GM18870 (cell line): ENCODE data around the gene ZNF70.
"Not testable (repeated sequence)": the region's sequence is repeated elsewhere in the genome, so short reads cannot be mapped to it uniquely, and the experiment has no call there.

ENCODE experiments used
- ATAC-seq: cut with Tn5 transposase; IDR thresholded peaks from one replicate; pipeline ENCODE4 v1.9.1; 2021; ENCODE audit warnings: moderate library complexity; ENCODE audit not compliant: unreplicated experiment

The ZNF70 gene

DNA sequence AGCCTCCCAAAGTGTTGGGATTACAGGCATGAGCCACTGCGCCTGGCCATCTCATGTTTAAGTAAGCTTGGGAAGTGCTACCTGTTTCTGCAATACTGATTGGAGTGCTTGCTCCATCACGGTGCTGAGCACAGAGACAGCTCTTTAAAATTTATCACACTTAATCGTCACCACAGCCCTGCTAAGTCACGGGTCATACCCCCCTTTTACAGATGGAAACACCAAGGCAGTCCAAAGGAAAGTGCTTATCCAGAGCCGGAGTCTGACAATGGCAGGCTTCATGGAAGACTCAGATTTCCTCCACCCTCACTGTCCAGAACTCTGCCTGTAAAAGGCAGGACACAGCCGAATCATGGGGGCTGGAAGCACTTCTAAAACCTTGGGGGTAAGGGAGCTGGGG lies 9.1 kb upstream of the ZNF70 start:
- no peak for ATAC-seq

DNA sequence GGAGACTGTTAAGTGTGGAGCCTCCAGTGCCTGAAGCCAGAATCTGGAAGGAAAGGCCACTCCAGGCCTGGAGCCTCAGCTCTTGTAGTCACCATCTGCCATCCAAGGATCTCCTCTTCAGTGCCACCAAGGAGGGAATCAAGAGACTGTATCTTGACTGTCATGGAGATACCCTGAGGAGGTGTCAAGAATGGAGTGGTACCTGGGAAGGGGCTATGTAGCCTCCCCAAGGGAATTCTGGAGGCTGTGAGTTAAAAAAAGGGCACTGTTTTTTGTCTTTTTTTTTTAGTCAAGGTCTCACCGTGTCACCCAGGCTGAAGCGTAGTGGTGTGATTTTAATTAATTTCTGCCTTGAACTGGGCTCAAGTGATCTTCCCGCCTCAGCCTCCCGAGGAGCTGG lies 8.7 kb upstream of the ZNF70 start:
- no peak for ATAC-seq

DNA sequence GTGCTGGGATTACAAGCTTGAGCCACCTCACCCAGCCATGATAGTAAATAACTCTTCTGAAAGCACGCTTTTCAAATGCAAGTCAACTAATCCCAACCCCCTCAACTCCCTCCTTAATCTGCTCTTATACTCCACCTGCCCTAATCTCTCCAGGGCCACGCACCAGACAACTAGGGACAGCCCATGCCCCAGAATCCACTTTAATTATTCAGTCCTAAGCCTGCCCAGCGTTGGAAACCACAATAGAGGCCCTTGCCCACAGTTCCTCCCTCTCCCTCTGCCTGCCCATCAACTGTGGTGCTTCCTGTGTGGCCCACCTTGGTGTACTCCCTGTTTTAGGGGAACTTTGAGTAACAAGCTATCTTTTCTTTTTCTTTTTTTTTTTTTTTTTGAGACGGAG lies 6.0 kb upstream of the ZNF70 start:
- ATAC-seq = no peak

DNA sequence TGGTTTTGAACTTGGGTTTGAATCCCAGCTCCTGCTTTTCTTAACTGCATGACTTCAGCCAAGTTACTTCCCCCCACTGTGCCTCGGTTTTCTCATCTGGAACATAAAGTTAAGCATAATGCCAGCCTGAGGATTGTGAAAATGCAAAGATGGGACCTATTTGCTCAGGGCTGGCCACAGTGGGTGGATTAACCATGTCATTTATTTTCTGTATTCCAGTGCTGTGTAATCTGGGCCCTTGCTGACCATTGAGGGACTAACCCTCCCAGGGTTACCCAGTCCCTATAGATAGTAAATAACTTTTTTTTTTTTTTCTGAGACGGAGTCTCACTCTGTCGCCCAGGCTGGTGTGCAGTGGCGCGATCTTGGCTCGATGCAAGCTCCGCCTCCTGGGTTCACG lies 4.8 kb upstream of the ZNF70 start:
- ATAC-seq = no peak

DNA sequence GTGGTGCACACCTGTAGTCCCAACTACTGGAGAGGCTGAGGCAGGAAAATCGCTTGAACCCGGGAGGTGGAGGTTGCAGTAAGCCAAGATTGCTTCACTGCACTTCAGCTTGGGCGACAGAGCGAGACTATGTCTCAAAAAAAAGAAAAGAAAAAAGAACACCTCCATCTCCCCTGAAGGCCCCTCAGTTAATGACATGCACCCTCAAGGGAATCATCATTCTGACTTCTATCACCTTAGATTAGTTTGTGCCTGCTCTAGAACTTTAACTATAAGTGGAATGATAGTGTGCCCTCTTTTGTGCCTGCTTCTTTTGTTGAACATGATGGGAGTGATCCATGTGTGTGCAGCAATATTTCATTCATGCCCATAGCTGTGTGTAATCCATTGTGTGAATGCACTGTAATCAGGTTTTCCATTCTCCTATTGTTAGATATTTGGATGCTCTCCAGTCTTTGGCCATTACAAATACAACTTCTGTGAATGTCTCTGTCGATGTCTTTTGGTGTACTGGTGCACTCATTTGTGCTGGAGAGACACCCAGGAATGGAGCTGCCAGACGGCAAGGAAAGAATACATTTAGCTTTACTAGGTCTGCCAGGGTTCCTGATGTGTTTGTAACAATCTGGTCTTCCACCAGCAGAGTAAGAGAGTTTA lies 4.2 kb upstream of the ZNF70 start:
- ATAC-seq = no peak

DNA sequence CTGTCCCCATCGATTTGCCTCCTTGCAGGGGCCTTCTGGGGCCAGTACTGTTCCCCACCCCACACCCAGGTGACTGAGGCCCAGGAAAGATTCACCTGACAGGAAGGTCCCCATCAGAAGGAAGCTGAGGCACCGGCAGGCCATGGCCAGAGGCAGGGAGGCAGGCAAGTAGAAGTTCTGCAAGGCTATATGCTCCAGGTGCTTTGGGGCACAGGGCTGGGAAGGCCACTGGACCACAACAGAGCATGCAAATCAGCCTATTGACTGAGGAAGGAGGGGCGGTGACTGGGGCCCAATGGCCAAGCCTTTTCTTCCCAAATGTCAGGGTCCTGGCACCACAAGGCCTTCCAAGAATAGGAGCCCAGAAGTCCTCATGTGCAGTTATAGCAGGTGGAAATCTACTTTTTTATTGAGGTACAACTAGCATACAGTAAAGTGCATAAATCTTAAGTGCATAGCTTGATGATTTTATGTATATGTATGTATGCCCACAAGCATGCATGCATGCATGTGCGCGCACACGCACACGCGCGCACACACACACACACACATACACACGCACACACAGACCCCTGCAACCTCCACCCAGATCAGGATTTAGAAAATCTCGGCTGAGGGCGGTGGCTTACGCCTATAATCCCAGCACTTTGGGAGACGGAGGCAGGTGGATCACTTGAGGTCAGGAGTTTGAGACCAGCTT lies 3.5 kb upstream of the ZNF70 start, which contains the start of gene VPREB3:
VPREB3 (minus strand) TSS at position 206 of the 700 bp plus-strand sequence; CDS start at position 144, 62 bp downstream.
- no peak for ATAC-seq

DNA sequence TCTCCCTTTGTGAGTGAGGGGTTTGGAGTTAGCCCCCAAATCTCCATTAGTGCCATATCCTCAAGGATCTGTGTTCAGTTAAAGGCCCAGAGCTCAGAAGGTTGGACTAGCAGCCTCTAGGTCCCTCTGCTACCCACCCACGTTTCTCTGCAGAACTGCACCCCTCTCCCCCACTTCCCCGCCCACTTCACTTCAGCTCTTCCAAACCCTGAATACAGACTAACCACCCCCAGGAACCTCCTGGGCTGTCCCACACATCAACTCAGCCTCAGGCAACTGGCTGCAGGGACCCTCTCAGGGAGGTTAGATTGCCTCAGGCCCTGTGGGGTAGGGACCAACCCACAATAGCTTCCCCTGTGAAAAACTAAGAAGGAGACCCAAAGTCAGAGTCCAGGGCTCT lies 2.5 kb upstream of the ZNF70 start:
- ATAC-seq = no peak

DNA sequence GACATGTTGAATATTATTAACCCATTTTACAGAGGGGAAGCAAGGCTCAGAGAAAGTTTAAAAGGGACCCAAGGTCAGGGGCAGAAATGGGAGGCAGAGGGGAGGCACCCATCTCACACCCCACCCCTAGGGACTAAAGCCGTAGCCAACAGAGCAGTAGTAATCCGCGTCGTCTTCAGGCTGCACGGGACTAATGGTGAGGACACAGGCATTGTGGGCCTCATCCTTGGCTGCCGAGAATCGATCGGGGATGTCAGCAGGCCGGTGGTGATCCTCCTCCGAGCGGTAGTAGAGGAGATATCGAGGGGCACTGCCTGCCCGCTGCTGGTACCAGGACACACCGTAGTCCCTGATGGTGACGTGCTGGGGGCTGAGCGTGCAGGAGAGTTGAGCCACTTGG lies 1.8 kb upstream of the ZNF70 start:
- ATAC-seq = no peak

DNA sequence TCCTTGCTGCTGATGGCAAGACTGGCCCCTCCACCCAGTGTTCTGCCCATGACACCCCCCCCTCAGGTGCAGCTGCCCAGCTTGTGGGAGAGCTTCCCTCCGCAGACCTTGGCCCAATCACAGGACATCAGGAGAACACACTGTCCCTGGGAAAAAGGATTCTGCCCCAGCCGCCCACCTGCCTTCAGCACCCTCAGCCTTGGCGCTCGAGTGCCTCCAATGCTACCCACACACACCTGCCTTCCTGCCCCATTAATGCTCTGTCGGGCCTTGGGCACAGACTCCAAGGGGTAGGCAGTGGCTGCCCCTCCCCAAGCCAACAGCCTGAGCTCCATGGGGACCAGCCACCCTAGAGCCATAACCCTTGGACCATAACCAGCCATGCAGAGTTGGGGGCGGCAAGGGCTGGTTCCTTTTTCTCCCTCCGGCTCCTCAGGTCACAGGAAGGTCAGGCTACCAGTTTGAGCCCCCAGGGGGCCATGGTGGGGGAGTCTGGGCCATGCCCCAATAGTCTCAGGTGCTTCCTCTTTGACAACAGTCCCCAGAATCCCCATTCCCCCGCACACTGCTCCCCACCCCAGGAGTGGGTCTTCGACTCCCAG lies 1.3 kb upstream of the ZNF70 start:
- no peak for ATAC-seq

DNA sequence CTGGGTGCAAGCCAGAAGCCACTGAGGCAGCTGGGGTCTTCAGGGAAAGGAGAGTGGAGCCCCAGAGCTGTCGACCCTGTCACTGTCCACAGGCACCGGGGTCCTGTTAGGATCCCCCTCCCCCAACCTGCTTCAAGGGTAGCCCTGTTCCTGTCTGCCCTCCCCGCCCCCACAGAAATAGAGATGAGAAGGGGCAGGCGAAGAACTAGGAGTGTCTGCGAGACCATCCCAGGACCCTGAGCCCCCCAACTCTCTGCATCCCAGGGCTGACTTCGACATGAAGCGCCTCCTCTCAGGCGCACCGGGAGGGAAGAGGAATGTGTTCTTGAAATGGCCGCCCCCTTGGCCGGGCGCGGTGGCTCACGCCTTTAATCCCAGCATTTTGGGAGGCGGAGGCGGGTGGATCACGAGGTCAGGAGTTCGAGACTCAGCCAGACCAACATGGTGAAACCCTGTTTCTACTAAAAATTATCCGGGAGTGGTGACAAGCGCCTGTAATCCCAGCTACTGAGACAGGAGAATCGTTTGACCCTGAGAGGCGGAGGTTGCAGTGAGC lies 607 bp upstream of the ZNF70 start:
- ATAC-seq = no peak

DNA sequence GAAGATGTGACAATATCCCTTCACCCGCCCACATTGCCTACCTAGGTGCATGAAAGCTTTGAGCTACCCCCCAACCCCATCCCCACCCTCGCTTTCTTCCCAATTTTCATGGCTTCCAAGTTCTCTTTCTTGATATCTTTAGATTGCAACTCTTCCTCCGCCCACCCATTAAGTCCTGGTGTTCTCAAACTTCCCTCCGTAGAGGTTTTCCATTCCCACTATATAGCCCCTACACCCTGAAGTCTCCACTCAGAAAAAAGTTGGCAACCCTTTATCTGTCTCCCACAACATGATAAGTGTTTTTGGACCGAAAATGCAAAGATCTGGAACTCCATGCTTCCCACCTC lies 572 bp downstream of the ZNF70 start:
- no peak for ATAC-seq

DNA sequence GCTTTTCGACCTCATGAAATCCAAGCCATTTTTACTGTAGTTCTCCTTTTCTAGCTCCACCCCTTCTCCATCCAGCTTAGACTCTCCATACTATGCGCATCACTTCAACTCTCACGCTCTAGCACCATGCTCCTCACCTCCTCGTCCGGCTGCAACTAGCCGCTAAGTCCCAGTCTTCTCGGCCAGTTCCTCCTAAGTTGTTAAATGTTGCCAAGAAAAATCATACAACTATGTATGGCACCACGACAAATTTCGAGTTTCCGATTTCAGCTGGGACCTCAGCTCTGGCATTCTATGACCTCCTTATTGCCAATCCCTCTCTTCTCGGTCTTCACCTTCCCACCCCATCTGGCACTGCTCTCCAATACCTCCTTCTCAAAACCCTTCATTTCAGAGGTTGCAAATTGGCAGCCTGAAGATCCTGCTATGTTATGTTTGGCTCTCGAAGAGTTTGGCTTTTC lies 1.0 kb downstream of the ZNF70 start:
- ATAC-seq = no peak

DNA sequence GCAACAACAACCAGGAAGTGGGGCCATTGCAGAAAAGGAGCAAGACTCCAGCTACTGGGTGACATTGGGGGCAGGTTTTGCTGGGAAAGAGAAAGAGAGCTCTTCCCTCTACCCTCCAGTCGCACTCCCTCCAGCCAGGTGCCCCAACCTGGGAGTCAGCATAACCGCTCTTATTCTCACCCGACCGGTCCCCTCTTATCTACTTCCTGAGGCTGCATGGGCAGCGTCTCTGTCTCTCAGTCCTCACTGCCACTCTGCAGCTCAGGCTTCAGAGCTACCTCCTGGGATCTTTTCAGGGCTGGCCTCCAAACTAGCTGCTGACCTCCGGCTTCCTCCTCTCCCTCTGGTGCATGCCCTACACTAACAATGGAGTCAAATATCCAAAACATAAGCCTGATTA lies 5.1 kb downstream of the ZNF70 start:
- ATAC-seq = no peak

DNA sequence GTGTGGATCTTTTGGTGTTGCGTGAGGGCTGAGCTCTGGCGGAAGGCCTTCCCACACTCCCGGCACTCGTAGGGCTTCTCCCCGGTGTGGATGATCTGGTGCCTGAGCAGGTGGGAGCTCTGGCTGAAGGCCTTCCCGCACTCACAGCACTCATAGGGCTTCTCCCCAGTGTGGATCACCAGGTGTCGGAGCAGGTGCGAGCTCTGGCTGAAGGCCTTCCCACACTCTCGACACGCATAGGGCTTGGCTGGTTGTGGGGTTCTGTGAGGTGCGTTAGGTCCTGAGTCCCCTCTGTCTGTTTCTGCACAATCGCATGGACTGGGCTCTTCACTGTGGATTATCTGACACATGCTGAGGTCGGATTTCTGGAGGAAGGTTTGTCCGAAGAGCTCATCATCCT lies 6.4 kb downstream of the ZNF70 start:
- no peak for ATAC-seq

DNA sequence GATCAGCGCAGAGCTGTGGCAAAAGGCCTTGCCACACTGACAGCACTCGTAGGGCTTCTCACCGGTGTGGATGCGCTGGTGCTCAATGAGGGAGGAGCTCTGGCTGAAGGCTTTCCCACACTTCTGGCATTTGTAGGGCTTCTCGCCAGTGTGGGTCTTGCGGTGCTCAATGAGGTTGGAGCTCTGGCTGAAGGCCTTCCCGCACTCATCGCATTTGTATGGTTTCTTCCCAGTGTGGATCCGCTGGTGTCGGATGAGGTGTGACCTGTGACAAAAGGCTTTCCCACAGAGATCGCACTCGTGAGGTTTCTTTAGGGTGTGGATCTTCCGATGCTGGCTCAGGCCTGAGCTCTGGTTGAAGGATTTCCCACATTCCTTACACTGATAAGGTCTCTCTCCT lies 6.9 kb downstream of the ZNF70 start:
- ATAC-seq = no peak

DNA sequence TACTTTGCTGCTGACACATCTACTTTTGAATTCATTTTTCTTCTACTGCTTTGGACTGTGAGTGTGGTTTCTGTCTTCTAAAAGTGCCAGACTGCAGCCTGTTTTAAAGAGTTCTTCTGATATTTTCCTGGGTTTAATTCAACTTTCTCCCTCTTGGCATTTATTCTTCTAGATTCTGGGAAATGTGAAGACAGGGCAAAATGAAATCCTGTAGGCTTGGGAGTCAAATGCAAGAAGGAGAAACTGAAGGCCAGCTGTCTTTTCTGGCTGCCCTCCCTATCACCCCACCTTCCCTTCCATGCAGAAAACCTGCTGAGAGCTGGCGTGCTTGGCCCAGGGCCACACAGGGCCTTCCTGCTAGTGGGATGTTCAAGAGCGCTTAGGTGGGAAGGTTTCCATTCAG lies 7.6 kb downstream of the ZNF70 start:
- no peak for ATAC-seq

DNA sequence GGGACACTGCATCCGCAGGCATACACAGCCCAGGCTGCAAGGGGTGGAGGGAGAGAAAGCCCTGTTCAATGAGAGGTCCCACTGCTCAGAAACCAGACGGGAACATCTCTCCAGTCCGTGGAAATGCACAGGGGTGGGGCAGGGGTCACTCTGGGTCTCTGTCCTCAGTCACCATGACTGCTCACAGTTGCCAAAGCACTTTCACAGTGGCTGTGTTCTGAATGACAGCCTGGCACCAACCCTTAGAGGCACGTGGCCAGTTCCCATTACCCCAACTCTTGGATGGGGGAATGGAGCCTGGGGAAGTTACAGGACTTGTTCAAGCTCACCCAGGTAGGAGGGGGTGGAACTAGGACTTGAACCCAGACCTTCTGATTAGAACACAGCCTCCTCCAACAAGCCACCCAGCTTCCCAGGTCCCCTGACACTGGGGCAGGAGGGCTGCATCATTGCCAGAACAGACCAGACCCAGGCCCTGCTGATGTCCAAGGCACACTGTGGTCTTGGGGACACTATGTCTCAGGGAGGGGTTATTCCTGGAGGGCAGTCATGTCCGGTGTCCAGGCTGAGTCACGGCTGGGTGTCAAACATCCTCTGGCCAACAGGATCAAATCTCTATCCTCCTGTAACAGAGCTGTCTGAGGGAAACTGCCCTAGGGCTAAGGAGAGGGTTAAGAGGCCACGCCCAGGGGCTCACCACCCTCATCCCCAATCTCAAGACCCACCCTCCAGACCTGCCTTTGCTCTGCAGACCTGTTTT lies 8.2 kb downstream of the ZNF70 start:
- no peak for ATAC-seq

DNA sequence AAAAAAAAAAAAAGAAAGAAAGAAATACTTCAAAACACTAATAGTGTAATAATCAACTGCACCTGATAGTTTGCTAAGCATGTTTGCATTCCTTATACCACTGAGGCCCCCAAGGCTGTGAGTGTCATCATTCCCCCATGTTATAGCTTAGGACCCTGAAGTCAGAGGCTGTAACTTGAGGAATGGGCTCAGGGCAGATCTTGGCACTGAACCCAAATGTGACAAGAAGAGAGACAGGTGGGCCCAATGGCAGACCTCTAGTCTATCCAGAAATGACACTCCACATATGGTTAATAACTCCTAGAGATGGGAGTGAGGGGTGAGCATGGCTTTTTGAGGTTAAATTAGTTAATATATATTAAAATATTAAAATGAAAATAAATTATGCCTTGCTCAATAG lies 13.2 kb downstream of the ZNF70 start:
- no peak for ATAC-seq

DNA sequence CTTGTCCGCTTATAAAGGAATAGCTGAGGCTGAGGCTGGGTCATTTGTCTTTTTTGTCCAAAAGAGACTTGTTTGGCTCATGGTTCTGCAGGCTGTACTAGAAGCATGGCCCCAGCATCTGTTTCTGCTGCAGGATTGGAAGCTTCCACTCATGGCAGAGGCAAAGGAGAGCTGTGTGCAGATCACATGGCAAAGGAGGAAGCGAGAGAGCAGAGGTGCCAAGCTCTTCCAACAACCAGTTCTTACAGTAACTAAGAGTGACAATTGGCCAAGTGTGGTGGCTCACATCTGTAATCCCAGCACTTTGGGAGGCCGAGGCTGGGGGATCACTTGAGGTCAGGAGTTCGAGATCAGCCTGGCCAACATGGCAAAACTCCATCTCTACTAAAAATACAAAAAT lies 22.8 kb downstream of the ZNF70 start:
- ATAC-seq = not testable (repeated sequence)

DNA sequence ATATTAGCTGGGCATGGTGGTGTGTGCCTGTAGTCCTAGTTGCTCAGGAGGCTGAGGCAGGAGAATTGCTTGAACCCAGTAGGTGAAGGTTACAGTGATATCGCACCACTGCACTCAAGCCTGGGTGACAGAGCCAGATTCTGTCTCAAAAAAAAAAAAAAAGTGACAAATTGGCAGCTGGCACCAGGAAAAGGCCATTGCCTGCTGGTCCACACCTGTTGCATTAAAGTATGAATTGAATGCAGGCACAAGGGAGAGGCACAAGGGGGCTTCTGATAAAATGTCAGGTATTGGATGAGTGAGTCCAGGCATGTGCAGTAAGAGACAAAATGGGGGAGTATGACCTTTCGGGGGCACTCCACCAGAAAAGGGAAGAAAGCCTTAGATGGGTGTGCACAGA lies 28.2 kb downstream of the ZNF70 start:
- ATAC-seq = no peak

DNA sequence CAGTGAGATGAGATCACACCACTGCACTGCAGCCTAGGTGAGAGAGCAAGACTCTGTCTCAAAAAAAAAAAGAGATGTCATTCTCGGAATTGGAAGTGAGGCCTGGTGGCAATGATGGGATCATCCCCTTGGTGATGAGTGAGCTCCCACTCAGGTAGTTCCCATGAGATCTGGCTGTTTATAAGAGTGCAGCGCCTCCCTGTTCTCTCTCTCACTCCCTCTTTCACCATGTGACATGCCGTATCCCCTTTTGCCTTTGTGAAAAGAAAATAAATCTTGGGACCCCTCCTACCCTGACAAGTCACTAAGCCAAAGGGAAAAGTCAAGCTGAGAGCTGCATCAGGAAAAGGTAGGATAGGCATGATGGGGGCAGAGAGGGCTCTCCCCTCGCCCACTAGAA lies 28.8 kb downstream of the ZNF70 start:
- ATAC-seq = no peak
